Vagina (tissue), 2 donors: Measurements from ENCODE around the gene CCDC167.

Source experiments
- CTCF ChIP-seq, 3 experiments: fragments of 450-650 bp in 2 of 3; fragments of 200-600 bp in 1 of 3; sonication (generic) in 1 of 3; IDR thresholded peaks; one replicate each; pipeline ENCODE4 v1.5.1; 2017 to 2019; ENCODE audit warnings: antibody characterized with exemption in 3 of 3, mild to moderate bottlenecking in 2 of 3, moderate library complexity in 2 of 3
- POLR2A ChIP-seq, 2 donors: fragments of 450-650 bp; IDR thresholded peaks; one replicate each; pipeline ENCODE4 v1.6.1; 2017; ENCODE audit warnings: antibody characterized with exemption in 2 of 2, mild to moderate bottlenecking in 2 of 2, moderate library complexity in 2 of 2

GRCh38 chr6:37502703-37503291 lies 3.1 kb upstream of the CCDC167 start:
- no peak for TF ChIP-seq CTCF (IDR thresholded peaks at IDR 0.05)
- TF ChIP-seq POLR2A (IDR thresholded peaks at IDR 0.05) = no peak
